Mesendoderm (in vitro differentiated cells): Measurements from ENCODE around the gene ADISSP.
A peak's percentile ranks its signal among the peaks of the same experiment; 100 is the strongest.

Source experiments
- DNase-seq: peaks from one replicate; pipeline ENCODE4 v3.0.0; 2013
- H2AK5ac ChIP-seq: 2 replicates; pipeline ENCODE4 v1.6.1; 2013; ENCODE audit warnings: low read length, inconsistent platforms
- H2BK120ac ChIP-seq: 2 replicates; pipeline ENCODE4 v1.6.1; 2013; ENCODE audit warnings: low read depth, mild to moderate bottlenecking, low read length, moderate library complexity, mixed read lengths
- H2BK15ac ChIP-seq: replicated peaks from 2 replicates; pipeline ENCODE4 v1.6.1; 2013; ENCODE audit warnings: low read depth, mild to moderate bottlenecking, moderate library complexity
- H2BK5ac ChIP-seq: 2 replicates; pipeline ENCODE4 v1.6.1; 2013; ENCODE audit warnings: low read length, inconsistent platforms
- H3K18ac ChIP-seq: 2 replicates; pipeline ENCODE4 v1.6.1; 2013; ENCODE audit warnings: mild to moderate bottlenecking, low read length, mixed read lengths
- H3K23ac ChIP-seq: one replicate; pipeline ENCODE4 v1.6.1; 2013; ENCODE audit warnings: low read length
- H3K27ac ChIP-seq: 2 replicates; pipeline ENCODE4 v1.5.1; 2013; ENCODE audit warnings: low read depth, mild to moderate bottlenecking, inconsistent platforms, low read length, moderate library complexity
- H3K27me3 ChIP-seq: 2 replicates; pipeline ENCODE4 v1.6.1; 2013; ENCODE audit warnings: low read length, control low read depth, mild to moderate bottlenecking, inconsistent platforms; ENCODE audit not compliant: insufficient read depth, poor library complexity
- H3K36me3 ChIP-seq: 2 replicates; pipeline ENCODE4 v1.6.1; 2013; ENCODE audit warnings: low read length, inconsistent platforms; ENCODE audit not compliant: control insufficient read depth, insufficient read depth
- H3K4ac ChIP-seq: one replicate; pipeline ENCODE4 v1.6.1; 2013; ENCODE audit warnings: low read depth, mild to moderate bottlenecking, low read length, moderate library complexity
- H3K4me1 ChIP-seq: 2 replicates; pipeline ENCODE4 v1.6.1; 2013; ENCODE audit warnings: low read depth, low read length, inconsistent platforms; ENCODE audit not compliant: control insufficient read depth
- H3K4me2 ChIP-seq: 2 replicates; pipeline ENCODE4 v1.6.1; 2013; ENCODE audit warnings: low read length
- H3K4me3 ChIP-seq: 2 replicates; pipeline ENCODE4 v1.5.1; 2013; ENCODE audit warnings: mild to moderate bottlenecking, low read length
- H3K56ac ChIP-seq: one replicate; pipeline ENCODE4 v1.6.1; 2013; ENCODE audit warnings: low read length
- H3K79me1 ChIP-seq: 2 replicates; pipeline ENCODE4 v1.6.1; 2013; ENCODE audit warnings: low read length, inconsistent platforms
- H3K79me2 ChIP-seq: 2 replicates; pipeline ENCODE4 v1.6.1; 2013; ENCODE audit warnings: mild to moderate bottlenecking, low read length; ENCODE audit not compliant: control insufficient read depth, insufficient read depth
- H3K9ac ChIP-seq: 2 replicates; pipeline ENCODE4 v1.6.1; 2013; ENCODE audit warnings: low read length, inconsistent platforms
- H4K5ac ChIP-seq: one replicate; pipeline ENCODE4 v1.6.1; 2013; ENCODE audit warnings: low read length
- H4K8ac ChIP-seq: one replicate; pipeline ENCODE4 v1.6.1; 2013; ENCODE audit warnings: low read depth, mild to moderate bottlenecking, control low read depth, low read length, moderate library complexity
- WGBS: extraction: QIAGEN DNeasy Blood & Tissue Kit; methylation state at CpG from one replicate; pipeline ENCODE4 v1.1.7; 2013; ENCODE audit warnings: low lambda C conversion rate, missing lambda C conversion rate; ENCODE audit not compliant: insufficient coverage; ENCODE audit errors: extremely low coverage; 5-methylcytosine and 5-hydroxymethylcytosine counted together

ADISSP gene

DNA sequence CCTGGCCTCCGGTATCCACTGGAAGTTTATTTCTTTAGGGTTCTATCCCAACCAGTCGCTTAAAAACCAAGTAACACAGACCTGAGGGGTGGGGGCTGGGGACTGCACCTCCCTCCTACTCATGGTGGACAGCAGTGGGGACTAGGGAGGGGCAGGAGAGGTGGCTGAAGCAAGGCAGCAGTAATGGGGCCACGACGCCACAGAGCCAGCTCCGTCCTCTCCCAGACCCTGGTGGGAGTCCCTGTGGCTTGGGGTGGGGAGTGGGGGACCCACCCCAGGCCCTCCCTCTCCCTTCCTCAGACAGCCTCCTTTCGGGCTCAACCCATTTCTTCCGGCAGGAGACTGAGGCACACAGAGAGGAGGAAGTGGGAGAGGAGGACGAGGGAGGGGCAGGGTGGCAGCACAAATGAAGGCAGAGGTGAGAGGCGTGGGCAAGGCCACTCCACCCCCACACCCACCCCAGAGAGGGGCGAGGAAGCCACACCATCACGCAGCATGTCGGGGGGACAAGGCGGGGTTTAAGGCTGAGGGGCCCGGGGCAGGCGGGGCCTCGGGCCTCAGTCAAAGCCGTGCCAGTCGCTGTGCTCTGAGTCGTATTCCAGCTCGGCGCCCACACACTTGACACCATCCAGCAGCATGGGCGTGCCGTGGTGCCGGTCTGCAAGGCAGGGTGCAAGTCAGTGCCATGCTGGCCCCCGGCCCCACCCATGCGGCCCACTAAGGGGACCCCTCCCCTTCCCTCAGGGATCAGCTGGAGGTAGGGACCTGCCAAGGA lies 13.9 kb downstream of the ADISSP start:
- Histone ChIP-seq H3K36me3 (no peaks in the 10 kb centered on the region), H3K79me2 (no peaks in the 10 kb centered on the region), H3K27me3 (peaks cover 5% of the 10 kb centered on the region), H2BK15ac (no peak overlapping the region), H3K4me1 (peaks cover 2% of the 10 kb centered on the region), H3K4ac (no peak overlapping the region), H4K8ac (no peak overlapping the region), H3K79me1 (no peaks in the 10 kb centered on the region), H4K5ac (no peak overlapping the region), H3K23ac (no peak overlapping the region), H3K4me3 (no peak overlapping the region), H3K56ac (no peak overlapping the region), H3K27ac (no peak overlapping the region), H2BK120ac (no peak overlapping the region), H3K18ac (no peak overlapping the region), H3K4me2 (no peak overlapping the region), H2BK5ac (no peak overlapping the region), H2AK5ac (no peak overlapping the region), H3K9ac (no peak overlapping the region)
- no CpG with 5 or more reads among the region's 26 CpGs for WGBS
- no peak for DNase-seq

DNA sequence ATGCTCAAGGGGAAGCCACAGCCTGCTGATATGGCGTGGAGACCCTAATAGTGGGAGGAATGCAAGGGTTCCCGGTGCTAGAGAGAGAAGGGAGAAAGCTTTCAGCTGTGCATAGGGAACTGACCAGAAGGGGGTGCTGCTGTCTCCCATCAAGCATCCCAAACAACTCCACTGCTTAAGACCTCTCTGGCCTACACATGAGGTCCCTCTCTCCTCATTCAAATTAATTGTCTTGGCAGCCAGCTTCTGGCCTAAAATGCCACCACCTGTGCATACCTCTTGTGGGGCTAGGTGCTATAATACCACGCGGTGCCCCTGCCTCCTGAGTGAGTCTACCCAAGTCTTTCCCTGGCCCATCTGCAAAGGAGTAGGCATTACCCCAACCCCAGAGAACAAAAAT lies 14.5 kb downstream of the ADISSP start:
- no peak overlapping the region for H4K5ac ChIP-seq
- H2BK120ac ChIP-seq, result no peak overlapping the region
- WGBS, result no CpG with 5 or more reads among the region's 4 CpGs
- peaks cover 5% of the 10 kb centered on the region for H3K27me3 ChIP-seq
- H3K79me1 ChIP-seq, result no peaks in the 10 kb centered on the region
- H3K79me2 ChIP-seq, result no peaks in the 10 kb centered on the region
- no peak overlapping the region for H3K4ac ChIP-seq
- no peak overlapping the region for H2BK5ac ChIP-seq
- no peak overlapping the region for H2BK15ac ChIP-seq
- no peak overlapping the region for H3K9ac ChIP-seq
- H3K36me3 ChIP-seq, result no peaks in the 10 kb centered on the region
- H3K4me3 ChIP-seq, result no peak overlapping the region
- peaks cover 2% of the 10 kb centered on the region for H3K4me1 ChIP-seq
- H2AK5ac ChIP-seq, result no peak overlapping the region
- no peak overlapping the region for H3K18ac ChIP-seq
- peak; percentile 83 for DNase-seq
- no peak overlapping the region for H3K27ac ChIP-seq
- H3K23ac ChIP-seq, result no peak overlapping the region
- H3K4me2 ChIP-seq, result no peak overlapping the region
- no peak overlapping the region for H4K8ac ChIP-seq
- H3K56ac ChIP-seq, result no peak overlapping the region

DNA sequence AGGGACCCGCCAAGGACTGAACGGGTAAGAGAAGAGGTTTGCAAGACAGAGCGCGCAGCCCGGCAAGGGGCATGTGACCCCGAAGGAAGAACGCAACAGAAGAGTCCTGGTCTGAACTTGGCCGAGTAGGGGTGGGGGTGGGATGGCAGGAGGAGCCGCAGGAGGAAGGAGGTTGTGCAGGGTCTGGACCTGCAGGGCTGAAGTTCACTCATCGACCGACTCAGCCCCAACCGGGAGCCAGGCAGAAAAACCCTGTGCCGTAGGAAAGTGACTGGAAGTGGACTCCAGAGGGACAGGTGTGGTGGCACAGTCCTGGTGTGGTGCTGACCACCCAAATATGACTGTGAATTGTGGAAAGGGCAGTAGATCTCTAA lies 15.2 kb downstream of the ADISSP start:
- no peak overlapping the region for H2BK15ac ChIP-seq
- H2AK5ac ChIP-seq, result no peak overlapping the region
- H3K56ac ChIP-seq, result no peak overlapping the region
- H3K4ac ChIP-seq, result no peak overlapping the region
- H3K27ac ChIP-seq, result no peak overlapping the region
- no peak overlapping the region for H2BK120ac ChIP-seq
- no peak overlapping the region for H3K23ac ChIP-seq
- no peak overlapping the region for H3K18ac ChIP-seq
- peaks cover 5% of the 10 kb centered on the region for H3K27me3 ChIP-seq
- H3K4me2 ChIP-seq, result peak overlapping the region; percentile 67
- H2BK5ac ChIP-seq, result no peak overlapping the region
- peaks cover 2% of the 10 kb centered on the region for H3K4me1 ChIP-seq
- H3K79me2 ChIP-seq, result no peaks in the 10 kb centered on the region
- H3K4me3 ChIP-seq, result no peak overlapping the region
- no peaks in the 10 kb centered on the region for H3K79me1 ChIP-seq
- no peak overlapping the region for H4K8ac ChIP-seq
- no peak for DNase-seq
- H3K36me3 ChIP-seq, result no peaks in the 10 kb centered on the region
- WGBS, result no CpG with 5 or more reads among the region's 13 CpGs
- no peak overlapping the region for H4K5ac ChIP-seq
- H3K9ac ChIP-seq, result peak overlapping the region; percentile 17

DNA sequence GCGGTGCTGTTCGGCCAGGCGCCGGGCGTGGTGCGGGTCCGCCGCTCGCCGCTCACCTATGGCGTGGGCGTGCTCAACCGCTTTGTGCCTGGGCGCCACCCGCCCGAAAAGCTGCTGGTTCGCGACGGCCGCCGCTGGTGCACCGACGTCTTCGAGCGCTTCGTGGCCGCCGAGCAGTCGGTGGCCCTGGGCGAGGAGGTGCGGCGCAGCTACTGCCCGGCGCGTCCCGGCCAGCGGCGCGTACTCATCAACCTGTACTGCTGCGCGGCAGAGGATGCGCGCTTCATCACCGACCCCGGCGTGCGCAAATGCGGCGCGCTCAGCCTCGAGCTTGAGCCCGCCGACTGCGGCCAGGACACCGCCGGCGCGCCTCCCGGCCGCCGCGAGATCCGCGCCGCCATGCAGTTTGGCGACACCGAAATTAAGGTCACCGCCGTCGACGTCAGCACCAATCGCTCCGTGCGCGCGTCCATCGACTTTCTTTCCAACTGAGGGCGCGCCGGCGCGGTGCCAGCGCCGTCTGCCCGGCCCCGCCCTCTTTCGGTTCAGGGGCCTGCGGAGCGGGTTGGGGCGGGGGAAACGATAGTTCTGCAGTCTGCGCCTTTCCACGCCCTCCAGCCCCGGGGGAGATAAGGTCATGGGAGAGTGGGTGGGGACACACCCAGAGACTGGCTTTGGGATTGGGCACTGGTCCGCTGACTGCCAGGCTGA lies 15.7 kb downstream of the ADISSP start:
- Histone ChIP-seq H4K5ac (no peak overlapping the region), H4K8ac (no peak overlapping the region), H2BK15ac (no peak overlapping the region), H3K4me1 (peaks cover 2% of the 10 kb centered on the region), H3K4ac (no peak overlapping the region), H2BK120ac (no peak overlapping the region), H3K23ac (no peak overlapping the region), H3K79me1 (no peaks in the 10 kb centered on the region), H3K27me3 (peaks cover 5% of the 10 kb centered on the region), H3K36me3 (no peaks in the 10 kb centered on the region), H3K79me2 (no peaks in the 10 kb centered on the region), H2AK5ac (no peak overlapping the region), H3K4me3 (no peak overlapping the region), H3K56ac (peak overlapping the region; percentile 34), H3K4me2 (peak overlapping the region; percentile 67), H3K27ac (no peak overlapping the region), H2BK5ac (no peak overlapping the region), H3K9ac (peak overlapping the region; percentile 42), H3K18ac (no peak overlapping the region)
- WGBS, result no CpG with 5 or more reads among the region's 95 CpGs
- DNase-seq, result peak; percentile 74

DNA sequence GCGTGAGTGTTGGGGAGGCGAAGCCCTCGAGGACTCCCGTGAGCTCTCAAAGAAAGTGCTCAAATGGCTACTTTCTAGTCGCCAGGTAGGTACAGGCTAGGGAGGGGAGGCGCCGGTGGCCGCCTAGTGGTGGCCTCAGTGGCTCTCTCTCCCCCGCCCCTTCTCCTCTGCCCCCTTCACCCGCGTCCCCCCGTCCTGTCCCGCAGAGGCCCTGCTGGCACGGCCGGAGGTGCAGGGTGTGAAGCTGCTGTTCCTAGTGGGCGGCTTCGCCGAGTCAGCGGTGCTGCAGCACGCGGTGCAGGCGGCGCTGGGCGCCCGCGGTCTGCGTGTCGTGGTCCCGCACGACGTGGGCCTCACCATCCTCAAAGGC lies 16.3 kb downstream of the ADISSP start:
- H4K5ac ChIP-seq, result no peak overlapping the region
- H3K4me1 ChIP-seq, result peaks cover 2% of the 10 kb centered on the region
- WGBS, result no CpG with 5 or more reads among the region's 31 CpGs
- no peak overlapping the region for H3K23ac ChIP-seq
- H2BK5ac ChIP-seq, result no peak overlapping the region
- no peaks in the 10 kb centered on the region for H3K79me2 ChIP-seq
- no peaks in the 10 kb centered on the region for H3K79me1 ChIP-seq
- no peaks in the 10 kb centered on the region for H3K36me3 ChIP-seq
- no peak overlapping the region for H2BK15ac ChIP-seq
- H3K27ac ChIP-seq, result no peak overlapping the region
- no peak overlapping the region for H2BK120ac ChIP-seq
- peak overlapping the region; percentile 67 for H3K4me2 ChIP-seq
- H3K56ac ChIP-seq, result peak overlapping the region; percentile 34
- no peak for DNase-seq
- no peak overlapping the region for H4K8ac ChIP-seq
- H2AK5ac ChIP-seq, result no peak overlapping the region
- no peak overlapping the region for H3K18ac ChIP-seq
- no peak overlapping the region for H3K4ac ChIP-seq
- peaks cover 5% of the 10 kb centered on the region for H3K27me3 ChIP-seq
- H3K4me3 ChIP-seq, result no peak overlapping the region
- peak overlapping the region; percentile 42 for H3K9ac ChIP-seq
